H1 (cell line): ENCODE measurements around the gene C1orf115. TPM values are rescaled to one million over a fixed set of nuclear protein-coding genes. Genes with fewer than 3 reads are reported as not detected.

Source experiments
- ATF2 ChIP-seq: IDR thresholded peaks from 2 replicates; pipeline ENCODE4 v1.6.1; 2012; ENCODE audit warnings: low read length, inconsistent platforms
- ATF3 ChIP-seq: IDR thresholded peaks from 2 replicates; pipeline ENCODE4 v1.6.1; 2011; ENCODE audit warnings: low read depth, mild to moderate bottlenecking, low read length; ENCODE audit not compliant: insufficient read depth
- CHD1 ChIP-seq: IDR thresholded peaks from 2 replicates; pipeline ENCODE4 v1.6.1; 2012; ENCODE audit warnings: low read depth, low read length, improper control_type of control experiment
- CHD2 ChIP-seq: IDR thresholded peaks from 2 replicates; pipeline ENCODE4 v1.6.1; 2012; ENCODE audit warnings: low read length, improper control_type of control experiment
- CTBP2 ChIP-seq: IDR thresholded peaks from 2 replicates; pipeline ENCODE4 v1.7.0; 2011; ENCODE audit warnings: borderline replicate concordance, mild to moderate bottlenecking, moderate library complexity, mixed read lengths, low read length; ENCODE audit not compliant: insufficient read depth, insufficient read length
- E2F6 ChIP-seq: IDR thresholded peaks from 2 replicates; pipeline ENCODE4 v1.6.1; 2012; ENCODE audit warnings: inconsistent platforms
- EP300 ChIP-seq, 2 experiments: IDR thresholded peaks; 1 replicate in 1 of 2; 2 replicates in 1 of 2; pipeline ENCODE4 v1.6.1; 2011 to 2012; ENCODE audit warnings: low read depth in 2 of 2, low read length in 2 of 2, mild to moderate bottlenecking in 2 of 2, borderline replicate concordance in 1 of 2, inconsistent platforms in 1 of 2, moderate library complexity in 1 of 2
- GTF2F1 ChIP-seq: IDR thresholded peaks from 2 replicates; pipeline ENCODE4 v1.6.1; 2012; ENCODE audit warnings: low read depth, low read length, improper control_type of control experiment, borderline replicate concordance
- HDAC6 ChIP-seq: IDR thresholded peaks from one replicate; pipeline ENCODE4 v1.7.1; 2012; ENCODE audit warnings: low read depth, mild to moderate bottlenecking, inconsistent platforms, low read length, moderate library complexity
- JUND ChIP-seq: IDR thresholded peaks from 2 replicates; pipeline ENCODE4 v1.6.1; 2011; ENCODE audit warnings: mild to moderate bottlenecking, improper control_type of control experiment, low read length
- KDM4A ChIP-seq: IDR thresholded peaks from one replicate; pipeline ENCODE4 v1.7.1; 2012; ENCODE audit warnings: low read depth, mild to moderate bottlenecking, moderate library complexity, low read length, inconsistent platforms; ENCODE audit not compliant: severe bottlenecking
- POLR2A ChIP-seq, 2 experiments: IDR thresholded peaks; 1 replicate in 1 of 2; 2 replicates in 1 of 2; pipeline ENCODE4 v1.6.1; 2011; ENCODE audit warnings: low read depth in 2 of 2, low read length in 2 of 2, mild to moderate bottlenecking in 2 of 2; ENCODE audit errors: control extremely low read depth in 1 of 2
- RBBP5 ChIP-seq: IDR thresholded peaks from 2 replicates; pipeline ENCODE4 v1.7.1; 2012; ENCODE audit warnings: low read depth, mild to moderate bottlenecking, inconsistent platforms, low read length, moderate library complexity, borderline replicate concordance
- RFX5 ChIP-seq: IDR thresholded peaks from 2 replicates; pipeline ENCODE4 v1.6.1; 2011; ENCODE audit warnings: low read depth, low read length, improper control_type of control experiment, borderline replicate concordance
- SIRT6 ChIP-seq: IDR thresholded peaks from one replicate; pipeline ENCODE4 v1.7.1; 2012; ENCODE audit warnings: low read length, inconsistent platforms
- SP4 ChIP-seq: IDR thresholded peaks from 2 replicates; pipeline ENCODE4 v1.6.1; 2012; ENCODE audit warnings: low read length, inconsistent platforms
- SUZ12 ChIP-seq: fragments of 200-600 bp; sonication (generic); IDR thresholded peaks from 2 replicates; pipeline ENCODE4 v1.6.1; 2012; ENCODE audit warnings: mild to moderate bottlenecking, inconsistent platforms, low read length, moderate library complexity, mixed read lengths
- TAF1 ChIP-seq: IDR thresholded peaks from 2 replicates; pipeline ENCODE4 v1.6.1; 2011; ENCODE audit warnings: mild to moderate bottlenecking, low read depth, low read length
- USF2 ChIP-seq: IDR thresholded peaks from 2 replicates; pipeline ENCODE4 v1.6.1; 2011; ENCODE audit warnings: low read length, improper control_type of control experiment
- ZNF274 ChIP-seq: IDR thresholded peaks from 2 replicates; pipeline ENCODE4 v1.7.0; 2012; ENCODE audit warnings: low read length, borderline replicate concordance; ENCODE audit errors: extremely low read depth
- polyA plus RNA-seq, 7 experiments: library from polyadenylated mRNA; depleted of rRNA in 3 of 7; stranded (reverse) in 5 of 7; unstranded in 2 of 7; fragments of >200 nt in 5 of 7; fragments of 200-250 nt in 2 of 7; gene quantifications; 1 replicate in 5 of 7; 2 replicates in 1 of 7; 4 replicates in 1 of 7; pipeline versions ENCODE4 v1.2.1 to v1.2.3, GENCODE V29; 2011 to 2013; ENCODE audit warnings: missing spikeins in 2 of 7, mixed read lengths in 2 of 7
- total RNA-seq: library from RNA; stranded (reverse); fragmentation: NEBNext Ultra II Directional; extraction: Animal tissue kit (Norgen Biotek cat#: 25700); gene quantifications from 2 replicates; pipeline ENCODE4 v1.2.1, GENCODE V29; 2021

C1orf115 gene
- total and polyA plus RNA-seq, 2 of the 8 experiments (the other 6 are each of a cell fraction or from before 2014, with no cell fraction given), result 3.5 to 5.6 TPM

- TF ChIP-seq E2F6 (peak; percentile 21; the same call in 1 of the 2 replicates), RFX5 (no peak), ATF3 (no peak), HDAC6 (no peak), SUZ12 (peak; percentile 35; the same call in 1 of the 2 replicates), CHD2 (no peak), RBBP5 (0 out of 2 replicates have a peak, but pooled peaks have one; percentile 87), CHD1 (no peak), POLR2A (IDR thresholded peaks at IDR 0.05; ENCODE audit: control extremely low read depth in 1 of 2, low read depth in 2 of 2, low read length in 2 of 2) (peak; percentile 79 to 92), KDM4A (peak; percentile 89), SIRT6 (no peak), ZNF274 (no peak), SP4 (no peak), USF2 (no peak), GTF2F1 (no peak; the same call in 1 of the 2 replicates), CTBP2 (no peak), EP300 (IDR thresholded peaks at IDR 0.05; ENCODE audit: borderline replicate concordance in 1 of 2, low read depth in 2 of 2, low read length in 2 of 2) (no peak), JUND (no peak), TAF1 (peak; percentile 86; the same call in 1 of the 2 replicates), ATF2 (no peak)
These were observed 58.1 kb downstream of the C1orf115 start, which contains the start of gene MTARC2 (continued) for GRCh38 chr1:220748089-220748934.
